GM18858 (cell line): ENCODE data around the gene SH3PXD2B.
"Not testable (repeated sequence)": the region's sequence is repeated elsewhere in the genome, so short reads cannot be mapped to it uniquely, and the experiment has no call there.

Experiments used
- ATAC-seq: cut with Tn5 transposase; IDR thresholded peaks from one replicate; pipeline ENCODE4 v1.9.1; 2021; ENCODE audit not compliant: unreplicated experiment

Gene SH3PXD2B

DNA sequence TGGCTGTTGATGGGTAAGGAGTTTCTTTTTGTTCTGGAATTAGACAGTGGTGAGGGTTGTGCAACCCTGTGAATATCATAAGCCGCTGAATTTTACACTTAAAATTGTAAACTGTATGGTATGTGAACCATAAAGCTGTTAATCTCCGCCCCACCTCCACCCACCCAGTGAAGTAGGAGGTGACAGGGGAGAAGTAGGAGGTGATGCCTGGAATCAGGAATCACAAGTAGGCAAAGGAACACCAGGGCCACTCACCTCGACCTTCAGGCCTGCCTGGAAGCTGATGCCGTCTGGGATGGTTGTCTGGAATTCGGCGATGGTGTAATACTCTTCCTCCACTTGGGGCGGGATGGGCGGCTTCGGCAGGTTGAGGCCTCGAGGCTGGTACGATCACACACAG is 108.4 kb downstream of the SH3PXD2B start:
- no peak for ATAC-seq

GRCh38 chr5:172344855-172345409 is 109.4 kb downstream of the SH3PXD2B start:
- no peak for ATAC-seq

DNA sequence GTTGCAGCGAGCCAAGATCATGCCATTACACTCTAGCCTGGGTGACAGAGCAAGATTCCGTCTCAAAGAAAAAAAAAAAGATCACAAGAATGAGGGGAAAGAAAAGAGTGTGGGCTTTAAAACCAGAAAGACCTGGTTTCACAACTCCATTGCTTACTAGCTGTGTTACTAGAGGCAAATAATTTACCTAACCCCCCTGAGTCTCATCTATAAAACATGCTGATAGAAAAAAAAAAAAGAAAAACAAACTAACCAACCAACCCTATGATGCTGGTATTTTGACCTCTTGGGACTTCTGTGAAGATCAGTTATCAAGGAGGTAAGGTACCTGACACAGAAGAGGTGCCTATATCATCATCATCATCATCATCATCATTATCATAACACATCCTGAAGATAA is 110.6 kb downstream of the SH3PXD2B start:
- ATAC-seq: no peak

- no peak for ATAC-seq
Observed at GRCh38 chr5:172342918-172343317, 111.4 kb downstream of the SH3PXD2B start.

GRCh38 chr5:172339264-172340180 is 114.8 kb downstream of the SH3PXD2B start:
- no peak for ATAC-seq

GRCh38 chr5:172336676-172337285 is 117.5 kb downstream of the SH3PXD2B start:
- ATAC-seq: no peak

- ATAC-seq: no peak
Observed at GRCh38 chr5:172336264-172336663, 118.1 kb downstream of the SH3PXD2B start.

DNA sequence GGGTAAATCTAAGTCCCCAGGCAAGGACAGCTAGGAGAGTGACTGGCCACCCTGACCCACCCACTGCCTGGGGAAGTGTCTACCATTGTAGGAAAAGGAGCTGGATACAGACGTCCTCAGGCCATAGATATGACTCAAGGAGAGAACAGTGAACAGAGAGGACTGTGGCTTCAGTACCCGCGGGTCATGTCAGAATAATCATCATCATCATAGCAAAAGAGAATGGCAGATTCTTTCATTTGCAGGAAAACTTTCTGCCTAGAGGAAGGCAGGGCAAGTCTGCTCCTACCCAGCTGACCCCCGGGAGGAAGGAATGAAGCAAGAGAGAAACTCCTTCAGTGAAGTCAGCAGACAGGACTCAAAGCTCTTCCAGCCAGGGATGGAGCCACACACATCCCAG is 118.6 kb downstream of the SH3PXD2B start:
- ATAC-seq: no peak

DNA sequence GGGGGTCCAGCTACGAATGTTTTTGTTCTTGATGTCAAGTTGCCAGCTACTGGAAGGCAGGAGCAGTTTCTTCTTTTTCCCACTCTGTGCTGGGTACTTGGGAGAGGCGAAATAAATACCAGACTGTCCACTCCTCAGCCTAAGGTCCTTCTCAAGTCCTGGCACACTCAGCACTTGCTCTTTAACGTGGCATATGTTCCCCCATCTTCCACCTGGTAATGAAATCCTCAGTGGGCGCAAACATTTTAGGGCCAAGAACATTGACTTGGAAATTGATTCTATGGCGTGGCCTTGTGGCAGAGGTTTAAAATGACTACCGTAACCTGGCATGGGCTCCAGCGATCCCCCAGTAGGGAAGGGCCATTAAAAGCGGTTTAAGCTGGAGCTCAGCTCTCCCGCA is 119.7 kb downstream of the SH3PXD2B start:
- ATAC-seq: no peak

DNA sequence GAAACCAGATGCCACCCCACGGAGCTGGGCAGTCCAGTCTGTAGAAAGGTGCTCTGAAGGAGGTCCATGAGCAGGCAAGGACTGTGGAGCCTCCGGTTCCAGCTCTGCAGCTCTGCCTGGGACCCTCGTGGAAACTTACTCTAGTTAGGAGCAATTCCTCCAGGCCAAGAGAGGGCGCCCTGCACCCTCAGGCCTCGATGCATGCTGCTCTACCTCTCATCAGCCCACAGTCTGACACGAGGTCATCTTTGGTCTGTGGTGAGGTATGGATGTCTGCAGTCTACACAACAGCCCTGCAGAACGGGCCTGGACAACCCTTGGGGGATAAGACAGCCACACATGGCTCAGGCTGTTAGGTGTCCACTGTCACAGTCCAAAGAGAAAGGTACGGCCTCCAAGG is 120.1 kb downstream of the SH3PXD2B start:
- no peak for ATAC-seq

DNA sequence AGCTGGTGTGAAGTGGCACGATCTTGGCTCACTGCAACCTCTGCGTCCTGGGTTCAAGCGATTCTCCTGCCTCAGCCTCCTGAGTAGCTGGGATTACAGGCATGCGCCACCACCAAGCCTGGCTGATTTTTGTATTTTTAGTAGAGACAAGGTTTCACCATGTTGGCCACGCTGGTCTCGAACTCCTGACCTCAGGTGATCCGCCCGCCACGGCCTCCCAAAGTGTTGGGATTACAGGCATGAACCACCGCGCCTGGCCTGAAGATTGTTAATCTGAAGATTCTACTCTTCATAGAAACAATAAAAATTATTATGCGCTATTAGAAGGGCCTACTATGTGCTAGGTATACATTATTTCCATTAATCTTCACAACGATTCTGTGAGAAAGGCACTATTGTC is 127.4 kb downstream of the SH3PXD2B start:
- not testable (repeated sequence) for ATAC-seq

GRCh38 chr5:172325452-172325851 is 128.9 kb downstream of the SH3PXD2B start:
- no peak for ATAC-seq

DNA sequence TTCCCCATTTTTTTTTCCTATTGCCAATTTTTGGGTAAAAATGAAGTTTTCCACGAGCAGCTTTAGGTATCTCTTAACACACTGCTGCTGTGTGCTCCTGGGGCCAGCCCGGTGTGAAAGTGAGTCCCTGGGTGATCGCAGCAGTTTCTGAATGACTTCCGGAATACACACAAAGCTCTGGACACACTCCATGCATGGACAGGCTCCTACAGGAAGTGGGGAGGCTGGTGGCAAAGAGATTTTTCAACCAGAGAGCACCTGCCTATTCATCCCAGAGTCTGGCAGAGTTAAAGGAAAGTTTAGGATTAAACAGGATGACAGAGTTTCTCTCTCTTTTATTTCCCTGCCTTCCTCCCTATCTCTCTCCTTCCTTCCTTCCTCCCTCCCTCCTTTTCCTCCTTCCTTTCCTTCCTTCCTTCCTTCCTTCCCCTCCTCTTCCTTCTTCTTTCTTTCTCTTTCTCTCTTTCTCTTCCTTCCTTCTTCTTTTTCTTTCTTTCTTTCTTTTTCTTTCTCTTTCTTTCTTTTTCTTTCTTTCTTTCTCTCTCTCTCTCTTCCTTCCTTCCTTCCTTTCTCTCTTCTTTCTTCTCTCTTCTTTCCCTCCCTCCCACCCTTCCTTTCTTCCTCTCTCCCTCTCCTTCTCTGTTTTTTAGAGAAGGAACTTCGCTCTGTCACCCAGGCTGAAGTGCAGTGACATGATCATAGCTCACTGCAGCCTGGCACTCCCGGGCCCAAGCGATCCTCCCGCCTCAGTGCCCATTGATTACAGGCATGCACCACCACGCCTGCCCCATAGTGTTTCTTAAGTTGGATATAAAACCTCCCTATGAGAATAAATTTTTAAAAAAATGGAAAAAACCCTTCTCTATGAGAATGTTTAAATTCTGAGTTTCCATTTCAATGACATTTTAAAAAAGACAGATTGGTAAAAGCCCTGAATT is 132.0 kb downstream of the SH3PXD2B start:
- no peak for ATAC-seq

DNA sequence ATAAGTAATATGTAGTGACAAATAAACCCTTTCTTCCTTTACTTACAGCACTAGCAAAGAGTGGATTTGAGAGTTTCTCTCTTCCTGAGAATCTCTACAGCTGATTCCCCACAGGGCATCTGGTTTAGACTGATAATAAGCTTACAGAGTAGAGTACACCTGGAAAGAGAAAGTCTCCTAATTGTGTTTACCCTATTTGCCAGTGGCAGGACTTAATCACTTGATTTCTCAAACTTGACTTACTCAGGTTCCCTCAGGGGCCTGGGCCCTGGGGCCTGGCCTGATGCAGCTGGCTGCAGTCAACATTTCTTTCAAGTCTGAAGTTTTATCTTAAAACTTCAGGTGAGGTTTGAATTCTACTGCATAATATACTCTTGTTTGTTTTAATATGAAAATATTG is 132.7 kb downstream of the SH3PXD2B start:
- no peak for ATAC-seq

- ATAC-seq: no peak
Observed at GRCh38 chr5:172319708-172320441, 134.4 kb downstream of the SH3PXD2B start.

- ATAC-seq: no peak
Observed at GRCh38 chr5:172315587-172316493, 138.5 kb downstream of the SH3PXD2B start.

- ATAC-seq: no peak
Observed at GRCh38 chr5:172313915-172314314, 140.4 kb downstream of the SH3PXD2B start.

GRCh38 chr5:172312286-172312685 is 142.0 kb downstream of the SH3PXD2B start:
- ATAC-seq: no peak

- ATAC-seq: no peak
Observed at GRCh38 chr5:172311605-172312004, 142.7 kb downstream of the SH3PXD2B start.
